ENCODE data around the gene HDGF. TPM values are rescaled to one million over a fixed set of nuclear protein-coding genes. Genes with fewer than 3 reads are reported as not detected.

HDGF gene
- total RNA-seq, 1 donor, result 177 TPM

DNA sequence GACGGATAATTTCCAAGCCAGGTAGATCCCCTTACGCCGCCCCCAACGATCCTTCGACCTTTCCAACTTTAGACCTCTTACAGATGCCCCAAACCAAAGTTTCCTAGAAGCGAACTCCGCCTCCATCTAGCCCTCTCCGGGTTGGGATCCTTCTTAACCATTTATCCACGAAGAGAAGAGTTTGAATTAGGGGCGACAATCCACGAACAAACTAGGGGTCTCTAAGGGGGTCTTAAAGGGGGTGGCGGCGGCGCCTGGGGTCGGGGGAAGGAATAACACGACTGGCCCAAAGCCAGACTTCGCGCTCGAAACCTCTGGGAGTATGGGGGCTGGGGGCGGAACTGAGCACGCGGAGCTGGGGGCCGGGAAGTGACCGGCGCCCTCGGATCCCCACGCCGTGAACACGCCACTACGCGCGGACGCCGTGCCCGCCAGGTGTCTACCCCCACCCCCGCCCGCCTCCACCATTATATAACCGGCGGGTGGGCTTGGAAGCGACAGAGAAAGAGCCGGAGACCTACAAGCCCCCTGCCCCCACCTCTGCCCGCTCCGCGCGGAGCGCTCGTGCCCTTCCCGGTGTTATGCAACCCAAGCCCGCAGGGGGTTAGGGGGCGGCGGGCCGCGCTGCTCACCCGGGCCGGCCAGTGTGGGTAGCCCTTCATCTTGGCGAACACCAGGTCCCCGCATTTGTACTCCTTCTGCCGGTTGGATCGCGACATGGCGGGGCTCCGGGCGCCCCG, 594 bp downstream of the HDGF start:
- Histone ChIP-seq H3K4me1 (ENCODE audit: insufficient read depth, low read length) (peaks cover 51% of the 10 kb centered on the region), H4K20me1 (ENCODE audit: insufficient read depth, low read length) (no peaks in the 10 kb centered on the region), H2AFZ (ENCODE audit: low read length) (peak overlapping the region; percentile 17), H3K4me3 (ENCODE audit: insufficient read depth, low read length) (peak overlapping the region; percentile 85), H3K79me2 (ENCODE audit: insufficient read depth, low read length) (peaks cover 68% of the 10 kb centered on the region), H3K9me3 (ENCODE audit: low read depth, low read length) (no peaks in the 10 kb centered on the region), H3K27me3 (ENCODE audit: insufficient read depth, low read length) (no peaks in the 10 kb centered on the region), H3K4me2 (ENCODE audit: insufficient read depth, low read length) (peak overlapping the region; percentile 93), H3K27ac (ENCODE audit: low read depth, low read length) (peak overlapping the region; percentile 88), H3K36me3 (ENCODE audit: insufficient read depth, low read length) (peaks cover 9% of the 10 kb centered on the region)
- no peak for DNase-seq (ENCODE audit: insufficient read length, low spot score, missing footprints)
- TF ChIP-seq, protein P1, sequence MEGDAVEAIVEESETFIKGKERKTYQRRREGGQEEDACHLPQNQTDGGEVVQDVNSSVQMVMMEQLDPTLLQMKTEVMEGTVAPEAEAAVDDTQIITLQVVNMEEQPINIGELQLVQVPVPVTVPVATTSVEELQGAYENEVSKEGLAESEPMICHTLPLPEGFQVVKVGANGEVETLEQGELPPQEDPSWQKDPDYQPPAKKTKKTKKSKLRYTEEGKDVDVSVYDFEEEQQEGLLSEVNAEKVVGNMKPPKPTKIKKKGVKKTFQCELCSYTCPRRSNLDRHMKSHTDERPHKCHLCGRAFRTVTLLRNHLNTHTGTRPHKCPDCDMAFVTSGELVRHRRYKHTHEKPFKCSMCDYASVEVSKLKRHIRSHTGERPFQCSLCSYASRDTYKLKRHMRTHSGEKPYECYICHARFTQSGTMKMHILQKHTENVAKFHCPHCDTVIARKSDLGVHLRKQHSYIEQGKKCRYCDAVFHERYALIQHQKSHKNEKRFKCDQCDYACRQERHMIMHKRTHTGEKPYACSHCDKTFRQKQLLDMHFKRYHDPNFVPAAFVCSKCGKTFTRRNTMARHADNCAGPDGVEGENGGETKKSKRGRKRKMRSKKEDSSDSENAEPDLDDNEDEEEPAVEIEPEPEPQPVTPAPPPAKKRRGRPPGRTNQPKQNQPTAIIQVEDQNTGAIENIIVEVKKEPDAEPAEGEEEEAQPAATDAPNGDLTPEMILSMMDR (IDR thresholded peaks at IDR 0.05; ENCODE audit: extremely low read depth, low read depth, low read length), result no peak

DNA sequence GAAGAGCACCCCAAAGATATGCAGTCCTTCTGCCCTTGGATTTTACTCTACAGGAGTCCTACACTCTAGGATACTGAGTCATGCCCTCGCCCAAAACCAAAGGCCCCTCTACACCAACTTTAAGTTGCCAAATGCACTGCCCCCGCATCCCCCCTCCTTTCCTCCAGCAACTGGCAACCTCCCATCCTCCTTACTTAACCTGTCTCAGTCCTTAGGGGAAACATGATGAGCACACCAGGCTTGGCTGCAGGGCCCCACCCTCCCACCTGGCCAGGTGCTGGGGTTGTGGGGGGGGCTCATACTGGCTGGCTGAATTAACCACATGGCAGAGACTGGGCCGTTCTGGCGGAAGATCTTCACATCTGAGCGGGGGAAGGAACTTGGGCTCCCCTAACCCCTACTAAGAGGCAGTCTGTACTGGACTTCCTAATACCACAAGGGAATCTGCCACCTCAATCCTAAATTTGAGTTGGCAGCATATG, 1.2 kb downstream of the HDGF start:
- peak; percentile 88 for DNase-seq (ENCODE audit: insufficient read length, low spot score, missing footprints)
- Histone ChIP-seq H3K4me2 (ENCODE audit: insufficient read depth, low read length) (peak overlapping the region; percentile 93), H4K20me1 (ENCODE audit: insufficient read depth, low read length) (no peaks in the 10 kb centered on the region), H3K79me2 (ENCODE audit: insufficient read depth, low read length) (peaks cover 74% of the 10 kb centered on the region), H3K9me3 (ENCODE audit: low read depth, low read length) (no peaks in the 10 kb centered on the region), H2AFZ (ENCODE audit: low read length) (peak overlapping the region; percentile 14), H3K27me3 (ENCODE audit: insufficient read depth, low read length) (no peaks in the 10 kb centered on the region), H3K36me3 (ENCODE audit: insufficient read depth, low read length) (peaks cover 12% of the 10 kb centered on the region), H3K4me1 (ENCODE audit: insufficient read depth, low read length) (peaks cover 54% of the 10 kb centered on the region), H3K4me3 (ENCODE audit: insufficient read depth, low read length) (peak overlapping the region; percentile 85), H3K27ac (ENCODE audit: low read depth, low read length) (peak overlapping the region; percentile 88)
- TF ChIP-seq, protein P1 (IDR thresholded peaks at IDR 0.05; ENCODE audit: extremely low read depth, low read depth, low read length), result no peak

DNA sequence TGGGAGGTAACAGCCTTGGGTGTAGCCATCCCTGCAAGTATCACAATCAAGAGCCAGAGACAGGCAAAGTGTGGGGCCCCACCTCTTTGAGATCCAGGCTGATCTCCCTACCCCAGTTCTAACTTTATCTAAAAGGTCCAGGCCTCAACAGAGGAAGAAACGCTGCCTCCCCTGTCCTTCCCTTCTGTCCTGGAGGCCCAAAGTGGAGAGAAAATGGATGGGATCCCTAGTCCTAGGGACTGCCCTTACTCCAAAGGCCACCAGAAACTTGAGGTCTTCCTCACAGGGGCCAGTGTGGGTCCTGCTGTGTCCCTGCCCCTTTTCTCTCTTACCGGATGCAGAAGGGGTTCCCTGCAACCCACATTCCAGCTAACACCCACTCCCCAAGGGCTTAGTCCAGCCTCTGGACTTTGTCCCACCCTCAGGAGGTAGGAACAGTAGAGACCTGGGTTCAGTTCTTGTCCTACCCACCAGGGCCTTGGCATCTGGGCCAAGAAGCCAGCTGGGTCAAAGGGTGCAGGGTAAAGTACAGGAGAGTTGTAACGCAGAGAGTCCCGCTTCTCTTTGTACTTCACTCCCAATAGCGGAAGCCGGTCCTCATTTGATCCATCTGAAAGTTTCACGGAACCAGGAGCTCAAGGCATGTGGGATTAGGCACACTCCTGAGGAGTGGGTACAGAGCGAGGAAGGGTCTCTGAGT, 1.9 kb downstream of the HDGF start:
- Histone ChIP-seq H3K4me2 (ENCODE audit: insufficient read depth, low read length) (peak overlapping the region; percentile 93), H3K4me1 (ENCODE audit: insufficient read depth, low read length) (peaks cover 54% of the 10 kb centered on the region), H3K27ac (ENCODE audit: low read depth, low read length) (peak overlapping the region; percentile 88), H3K79me2 (ENCODE audit: insufficient read depth, low read length) (peaks cover 78% of the 10 kb centered on the region), H2AFZ (ENCODE audit: low read length) (peak overlapping the region; percentile 14), H4K20me1 (ENCODE audit: insufficient read depth, low read length) (no peaks in the 10 kb centered on the region), H3K4me3 (ENCODE audit: insufficient read depth, low read length) (peak overlapping the region; percentile 85), H3K27me3 (ENCODE audit: insufficient read depth, low read length) (no peaks in the 10 kb centered on the region), H3K9me3 (ENCODE audit: low read depth, low read length) (no peaks in the 10 kb centered on the region), H3K36me3 (ENCODE audit: insufficient read depth, low read length) (peaks cover 14% of the 10 kb centered on the region)
- TF ChIP-seq, protein P1 (IDR thresholded peaks at IDR 0.05; ENCODE audit: extremely low read depth, low read depth, low read length), result no peak
- DNase-seq (ENCODE audit: insufficient read length, low spot score, missing footprints), result no peak

Measured in osteoblast (primary cell).